ENCODE results near the gene EFCAB6.

Gene EFCAB6

DNA sequence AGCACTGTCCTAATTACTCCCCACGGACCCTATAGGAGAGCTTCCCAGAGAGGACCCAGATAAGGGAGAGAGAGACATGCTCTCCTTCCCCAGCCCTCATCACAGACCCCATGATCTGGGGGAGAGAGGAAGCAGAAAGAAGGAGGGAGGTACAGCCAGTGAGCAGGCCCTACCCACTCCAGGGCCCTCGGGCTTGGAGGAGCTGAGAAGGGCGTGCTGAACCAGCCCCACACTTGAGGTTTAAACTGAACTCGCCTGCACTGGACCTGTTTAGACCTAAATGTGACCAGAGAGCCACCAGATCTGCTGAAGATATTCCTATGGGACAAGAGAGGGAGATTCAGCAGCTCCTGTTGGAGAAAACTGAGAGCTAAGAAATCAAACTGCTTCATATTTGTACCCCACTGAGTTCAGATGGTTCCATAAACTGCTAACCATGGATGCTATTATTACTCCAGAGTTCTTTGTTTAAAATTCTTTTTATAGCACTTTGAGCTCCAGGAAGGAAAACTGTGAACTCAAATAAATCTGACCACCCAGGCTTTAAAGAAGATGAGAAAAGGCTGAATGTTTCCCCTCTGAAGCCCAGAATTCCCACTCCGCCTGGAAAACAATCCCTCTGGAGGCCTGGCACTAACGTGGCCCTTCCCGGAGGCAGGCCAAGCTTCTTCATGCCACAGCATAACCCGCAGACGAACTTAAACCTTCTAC is 67.2 kb downstream of the EFCAB6 start:
- no peak for DNase-seq

DNA sequence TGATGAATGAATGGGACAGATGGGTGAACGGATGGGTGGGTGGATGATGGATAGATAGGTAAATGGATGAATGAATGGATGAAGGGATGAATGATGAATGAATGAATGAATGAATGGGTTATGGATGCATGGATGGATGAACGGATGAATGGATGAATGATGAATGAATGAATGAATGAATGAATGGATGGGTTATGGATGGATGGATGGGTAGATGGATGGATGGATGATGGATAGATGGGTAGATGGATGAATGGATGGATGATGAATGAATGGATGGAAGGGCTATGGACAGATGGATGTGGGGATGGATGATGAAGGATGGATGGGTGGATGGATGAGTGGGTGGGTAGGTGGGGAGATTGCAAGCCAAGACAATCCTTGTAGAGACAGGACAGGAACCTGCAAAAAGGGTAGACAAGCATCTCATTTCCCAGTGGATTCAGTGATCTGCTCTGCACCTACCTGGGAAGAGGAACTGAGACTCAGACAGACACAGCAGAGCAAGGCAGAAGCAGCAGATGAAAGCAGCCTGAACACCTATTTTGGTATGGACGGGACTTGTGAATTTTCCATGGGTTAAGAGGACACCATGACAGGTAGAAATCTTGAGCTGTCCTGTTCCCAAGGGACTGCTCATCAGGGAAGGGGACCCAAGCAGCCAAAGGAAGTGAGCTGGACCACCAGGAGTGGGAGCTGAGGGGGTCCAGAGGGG is 68.0 kb downstream of the EFCAB6 start:
- DNase-seq = no peak

DNA sequence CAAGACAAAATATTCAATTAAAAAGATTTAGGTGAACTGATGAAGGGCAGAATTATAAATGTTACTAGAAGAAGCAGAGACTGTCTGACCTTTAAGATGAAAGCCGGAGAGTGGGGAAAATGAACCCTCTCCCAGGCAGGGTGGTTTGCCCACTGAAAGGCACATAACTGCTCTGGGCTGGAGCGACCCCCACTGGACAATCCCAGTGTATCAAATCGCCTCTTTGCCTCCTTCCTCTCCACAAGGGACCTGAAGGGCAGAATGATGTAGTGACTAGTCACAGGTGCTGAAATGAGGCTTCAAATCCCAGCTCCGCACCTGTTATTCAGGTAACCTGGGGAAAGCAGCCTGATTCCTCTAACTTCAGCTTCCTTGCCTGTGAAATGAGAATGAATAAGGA is 69.0 kb downstream of the EFCAB6 start:
- no peak for DNase-seq

DNA sequence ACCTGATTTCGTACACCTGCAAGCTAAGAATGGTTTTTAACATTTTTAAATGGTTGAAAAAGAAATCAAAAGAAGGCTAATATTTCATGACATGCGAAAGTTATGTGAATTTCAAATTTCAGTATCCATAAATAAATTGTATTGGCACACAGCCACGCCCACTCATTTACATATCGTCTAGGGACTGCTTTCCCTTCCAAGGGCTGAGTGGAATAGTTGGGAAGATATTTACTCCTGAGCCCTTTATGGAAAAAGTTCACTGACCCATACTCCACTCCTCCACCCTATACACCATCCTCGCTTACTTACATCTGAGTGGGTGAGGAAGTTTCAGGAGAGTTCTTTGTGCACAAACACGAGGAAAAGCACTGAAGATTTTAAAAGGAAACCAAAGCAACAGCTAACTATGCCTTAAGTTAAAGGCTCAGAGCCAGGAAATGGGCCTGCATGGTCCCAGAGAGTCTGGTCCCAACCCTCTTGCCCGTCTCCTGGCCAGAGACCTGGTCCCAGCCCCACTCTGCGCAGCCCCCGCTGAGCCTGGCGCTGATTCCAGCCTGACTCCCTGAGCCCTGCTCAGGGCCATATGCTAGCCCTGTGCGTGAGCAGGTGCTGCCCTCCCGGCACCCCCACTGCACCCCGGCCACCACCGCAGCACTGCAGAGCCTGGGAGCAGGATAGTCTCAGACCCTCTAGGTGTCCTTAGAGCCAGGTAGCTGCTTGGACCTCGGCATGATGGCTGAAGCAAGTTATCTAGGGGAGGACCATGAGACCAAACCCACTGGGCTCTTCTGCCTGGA is 69.8 kb downstream of the EFCAB6 start:
- DNase-seq = no peak

DNA sequence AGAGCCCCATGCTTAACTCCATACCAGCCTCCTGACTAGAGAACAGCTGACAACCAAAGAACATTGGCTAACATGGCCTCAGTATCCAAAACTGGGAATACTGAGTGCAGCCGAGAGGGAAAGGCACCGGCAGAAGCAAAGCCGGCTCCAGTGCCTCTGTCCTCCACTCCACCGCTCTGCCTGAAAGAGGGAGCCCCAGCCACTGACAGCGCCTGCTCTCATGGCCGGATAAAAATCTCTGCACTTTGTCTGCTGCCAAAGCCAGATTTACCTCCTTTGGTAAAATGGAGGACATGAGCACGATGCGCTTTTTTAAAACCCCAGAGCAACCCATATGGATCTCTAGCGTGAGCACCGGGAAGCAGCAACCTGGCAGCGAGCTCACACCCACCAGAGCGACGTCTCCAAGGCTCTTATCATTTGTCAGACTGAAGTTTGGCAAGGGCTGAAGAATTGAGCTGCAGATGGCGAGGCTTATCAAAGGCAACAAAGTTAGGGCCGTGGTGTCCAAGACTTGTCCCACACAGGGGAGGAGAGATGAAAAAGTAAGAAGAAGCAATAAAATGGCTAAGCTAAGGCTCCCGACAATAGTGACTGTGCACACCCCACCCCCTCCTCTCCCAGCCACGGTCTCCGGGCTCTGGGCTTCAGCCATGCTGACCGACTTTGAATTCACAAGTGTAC is 71.4 kb downstream of the EFCAB6 start:
- DNase-seq = no peak

DNA sequence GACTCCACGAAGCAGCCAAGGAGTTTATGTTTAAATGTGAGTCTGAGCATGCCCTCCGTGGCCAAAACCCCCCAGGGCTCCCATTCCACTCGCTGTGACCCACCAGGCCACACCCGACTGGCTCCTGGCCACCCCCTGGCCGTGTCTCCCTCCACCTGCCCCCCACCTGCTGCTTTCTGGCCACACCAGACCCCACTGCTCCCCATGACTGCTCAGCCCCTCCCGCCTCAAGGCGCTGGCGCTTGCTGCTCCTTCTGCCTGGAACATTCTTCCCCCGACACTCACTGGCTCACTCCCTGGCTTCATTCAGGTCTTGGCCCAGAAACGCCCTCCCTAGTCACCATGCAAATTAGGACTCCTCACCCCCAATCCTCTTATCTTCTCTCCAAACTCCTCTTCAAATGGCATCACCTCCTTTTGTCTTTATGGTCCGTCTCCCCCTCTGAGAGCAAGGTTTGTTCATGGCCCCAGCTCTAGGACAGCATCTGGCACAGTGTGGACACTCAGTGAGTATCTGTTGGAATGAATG is 72.2 kb downstream of the EFCAB6 start:
- DNase-seq = no peak

DNA sequence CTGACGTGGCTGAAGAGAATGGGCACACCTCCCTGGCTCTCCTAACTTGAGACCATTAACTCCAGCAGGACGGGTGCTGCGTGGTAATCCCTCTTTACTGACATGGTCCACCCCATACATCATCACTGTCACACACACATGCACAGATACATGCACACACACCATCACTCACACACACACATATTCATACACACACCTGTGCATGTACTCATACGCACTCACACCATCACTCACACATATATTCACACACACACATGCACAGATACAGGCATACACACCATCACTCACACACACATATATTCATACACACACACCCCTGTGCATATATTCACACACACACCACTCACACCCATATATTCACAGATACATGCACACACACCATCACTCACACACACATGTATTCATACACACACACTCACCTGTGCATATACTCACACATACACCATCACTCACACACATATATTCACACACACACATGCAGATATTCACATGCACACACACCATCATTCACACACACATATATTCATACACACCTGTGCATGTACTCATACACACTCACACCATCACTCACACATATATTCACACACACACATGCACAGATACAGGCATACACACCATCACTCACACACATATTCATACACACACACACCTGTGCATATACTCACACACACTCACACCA is 74.8 kb downstream of the EFCAB6 start:
- no peak for DNase-seq

DNA sequence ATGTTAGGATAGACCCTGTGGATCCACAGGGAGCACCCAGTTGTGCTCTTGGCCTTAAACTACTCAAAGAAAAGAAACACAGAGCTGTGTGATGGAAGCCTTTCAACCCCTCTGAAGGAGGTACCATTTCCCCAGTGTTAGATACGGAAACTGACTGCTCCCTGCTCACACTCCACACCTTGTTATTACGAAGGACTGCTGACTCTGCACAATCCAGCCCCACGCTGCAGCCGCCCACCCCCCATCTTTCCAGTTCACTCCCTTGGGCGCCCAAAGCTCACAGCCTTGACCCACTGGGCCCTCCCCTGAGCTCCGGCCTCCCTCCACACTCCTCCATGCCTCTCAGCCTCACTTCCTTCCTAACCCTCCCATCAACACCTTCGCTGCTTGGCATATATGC is 75.5 kb downstream of the EFCAB6 start:
- DNase-seq = no peak

DNA sequence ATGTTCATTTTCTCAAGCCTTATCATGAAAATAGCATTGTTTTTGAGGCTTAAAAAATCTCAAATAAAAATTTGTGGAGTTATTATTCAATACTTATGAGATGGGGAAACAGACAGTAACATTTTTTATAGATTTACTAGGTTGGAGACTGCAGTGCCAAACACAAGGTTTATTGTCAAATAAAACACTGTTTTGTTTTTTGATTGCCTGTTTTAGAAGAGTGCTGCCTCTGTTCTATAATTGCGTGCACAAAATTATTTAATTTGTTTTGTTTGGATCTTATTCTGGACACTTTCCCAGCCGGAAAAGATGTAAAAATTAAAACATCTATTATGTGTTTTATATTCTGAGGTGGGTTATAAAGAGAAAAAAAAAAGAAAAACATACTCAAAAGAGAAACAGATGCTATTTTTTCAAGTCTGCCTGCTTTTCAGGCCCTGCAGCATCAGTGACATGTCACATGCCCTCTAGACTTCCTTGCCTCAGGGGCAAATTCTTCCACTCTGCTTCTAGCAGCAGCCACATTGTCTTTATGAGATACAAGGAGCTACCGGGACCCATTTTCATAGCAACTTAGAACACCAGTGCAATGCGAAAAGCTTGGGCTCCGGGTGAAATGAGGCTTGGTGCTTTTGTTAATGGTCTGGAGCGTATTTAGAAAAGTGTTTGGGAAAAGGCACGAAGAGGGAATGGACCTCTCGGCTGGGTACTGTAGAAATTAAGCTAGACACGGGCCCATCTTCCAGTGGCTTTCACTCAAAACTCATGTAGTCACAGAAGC is 77.5 kb downstream of the EFCAB6 start:
- DNase-seq = no peak

DNA sequence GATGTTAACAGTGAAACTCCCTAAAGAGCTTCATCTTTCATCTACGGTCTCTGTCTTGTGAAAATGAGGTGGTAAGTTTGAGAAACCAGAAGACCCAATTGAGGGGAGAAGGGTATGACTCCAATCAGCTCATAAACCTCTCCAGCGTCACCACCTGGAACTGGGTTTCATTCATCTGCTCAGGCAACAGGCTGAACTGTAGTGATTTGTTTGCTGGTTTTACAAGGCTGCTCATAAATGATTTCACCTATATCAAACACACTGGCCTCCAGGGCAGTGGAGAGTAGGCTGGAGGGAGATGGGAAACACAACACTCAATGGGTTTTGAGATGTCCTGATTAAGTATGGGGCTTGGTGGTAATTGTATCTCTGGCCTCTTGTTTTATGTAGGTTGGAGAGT is 79.0 kb downstream of the EFCAB6 start:
- DNase-seq = no peak

DNA sequence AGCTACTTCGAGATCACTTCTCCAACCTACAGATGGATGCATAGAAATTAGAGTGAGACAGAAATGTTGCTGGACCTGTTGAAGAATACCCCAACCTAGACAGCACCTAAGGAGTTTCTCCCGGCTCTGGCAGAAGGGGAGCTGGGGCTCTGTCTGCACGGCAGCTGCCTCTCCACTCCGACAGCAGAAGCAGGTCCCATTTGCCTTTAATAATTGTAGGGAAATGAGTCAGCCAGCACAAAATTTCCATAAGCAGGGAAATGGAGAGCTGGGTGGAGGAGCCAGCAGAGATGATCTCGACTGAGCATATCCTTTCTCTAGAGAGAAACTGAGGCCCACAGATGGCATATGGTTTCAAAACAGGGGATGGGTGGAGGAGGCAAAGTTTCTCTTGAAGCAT is 80.1 kb downstream of the EFCAB6 start:
- DNase-seq = no peak

DNA sequence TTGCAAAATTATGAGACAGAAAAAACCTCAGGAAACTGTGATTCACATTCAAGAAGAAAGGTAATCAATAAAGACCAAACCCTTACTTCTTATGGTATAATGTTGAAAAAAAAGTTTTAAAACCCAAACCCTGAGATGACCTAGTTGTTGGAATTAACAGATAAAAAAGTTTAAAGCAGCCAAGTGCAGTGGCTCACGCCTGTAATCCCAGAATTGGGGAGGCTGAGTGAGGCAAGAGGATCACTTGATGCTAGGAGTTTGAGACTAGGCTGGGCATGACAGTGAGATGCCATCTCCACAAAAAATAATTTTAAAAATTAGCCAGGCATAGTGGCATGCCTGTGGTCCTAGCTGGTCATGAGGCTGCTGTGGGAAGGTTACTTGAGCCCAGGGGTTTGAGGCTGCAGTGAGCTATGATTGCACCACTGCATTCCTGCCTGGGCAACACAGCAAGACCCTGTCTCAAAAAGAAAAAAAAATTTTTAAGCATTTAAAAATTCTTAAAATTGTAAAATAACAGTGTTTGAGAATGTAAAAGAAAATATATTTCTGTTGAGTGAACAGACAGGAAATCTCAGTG is 85.1 kb downstream of the EFCAB6 start:
- no peak for DNase-seq

DNA sequence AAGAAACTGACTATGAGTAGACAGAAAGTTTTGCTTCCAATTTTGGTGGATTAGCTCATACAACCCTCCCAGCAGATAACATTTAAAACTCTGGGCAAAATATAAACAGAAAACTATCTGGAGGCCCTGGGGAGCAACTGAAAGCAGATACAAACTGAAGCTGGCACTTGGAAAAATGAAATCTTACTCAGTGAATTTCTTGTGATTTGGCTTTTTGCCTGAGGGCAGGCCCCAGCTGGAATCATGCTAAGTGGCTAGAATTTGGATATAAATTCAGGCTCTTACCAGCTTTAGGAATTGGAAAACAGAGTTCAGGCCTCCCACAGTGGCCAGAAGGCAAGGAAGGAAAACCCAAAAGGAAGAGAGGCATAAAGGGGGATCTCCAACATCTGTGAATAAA is 85.8 kb downstream of the EFCAB6 start:
- no peak for DNase-seq

DNA sequence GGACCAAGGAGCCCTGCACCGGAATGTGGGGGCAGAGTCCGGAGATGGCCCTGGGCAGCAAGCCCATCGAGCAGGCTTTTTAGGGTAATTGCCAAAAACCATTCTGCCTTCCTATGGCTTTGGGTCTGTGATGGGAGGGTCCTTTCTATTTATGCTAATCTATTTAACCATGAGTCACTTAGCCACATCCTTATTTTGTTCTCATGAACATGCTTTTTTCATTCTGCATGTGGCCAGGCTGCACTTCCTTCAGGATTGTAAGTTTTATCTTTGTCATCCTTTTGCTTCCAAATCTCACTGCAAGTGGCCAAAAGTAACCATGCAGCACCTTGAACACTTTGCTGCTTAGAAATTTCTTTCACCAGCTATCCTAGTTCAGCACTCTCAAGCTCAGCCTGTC is 88.3 kb downstream of the EFCAB6 start:
- no peak for DNase-seq

DNA sequence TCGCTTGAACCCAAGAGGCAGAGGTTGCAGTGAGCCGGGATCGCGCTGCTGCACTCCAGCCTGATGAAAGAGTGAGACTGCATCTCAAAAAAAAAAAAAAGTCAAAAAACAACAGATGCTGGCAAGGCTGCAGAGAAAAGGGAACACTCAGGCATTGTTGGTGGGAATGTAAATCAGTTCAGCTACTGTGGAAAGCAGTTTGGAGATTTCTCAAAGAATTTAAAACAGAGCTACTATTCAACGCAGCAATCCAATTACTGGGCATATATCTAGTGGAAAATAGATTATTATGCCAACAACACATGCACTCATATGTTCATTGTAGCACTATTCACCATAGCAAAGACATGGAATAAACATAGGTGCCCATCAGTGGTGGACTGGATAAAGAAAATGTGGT is 89.7 kb downstream of the EFCAB6 start:
- DNase-seq = no peak

DNA sequence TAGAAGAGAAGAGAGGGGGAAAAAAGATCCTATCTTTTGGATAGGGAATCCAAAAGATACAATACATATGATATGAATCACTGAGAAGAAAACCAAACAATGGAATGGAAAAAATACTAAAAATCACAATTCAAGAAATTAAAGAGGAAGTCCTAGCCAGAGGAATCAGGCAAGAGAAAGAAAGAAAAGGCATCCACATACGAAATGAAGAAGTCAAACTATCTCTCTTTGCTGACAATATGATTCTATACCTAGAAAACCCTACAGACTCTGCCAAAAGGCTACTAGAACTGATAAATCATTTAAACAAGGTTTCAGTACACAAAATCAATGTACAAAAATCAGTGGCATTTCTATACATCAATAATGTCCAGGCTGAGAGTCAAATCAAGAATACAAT is 91.4 kb downstream of the EFCAB6 start:
- no peak for DNase-seq

DNA sequence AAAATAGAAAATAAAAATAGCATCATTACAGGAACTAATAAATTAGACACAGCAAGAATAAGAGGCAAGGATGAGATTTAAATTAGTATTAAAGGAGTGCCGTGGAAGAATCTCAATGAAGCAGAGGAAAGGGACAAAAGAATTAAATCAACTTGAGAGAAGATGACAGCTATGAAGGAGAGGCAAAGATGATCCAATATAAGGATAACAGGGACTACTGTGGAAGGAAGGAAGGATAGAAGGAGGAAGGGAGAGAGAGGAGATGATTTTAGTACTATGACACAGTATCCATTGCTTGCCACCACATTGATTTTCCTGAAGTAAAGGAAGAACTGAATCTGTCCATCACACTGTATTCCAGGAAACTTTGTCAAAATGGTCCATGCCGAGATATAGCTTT is 98.0 kb downstream of the EFCAB6 start:
- no peak for DNase-seq

DNA sequence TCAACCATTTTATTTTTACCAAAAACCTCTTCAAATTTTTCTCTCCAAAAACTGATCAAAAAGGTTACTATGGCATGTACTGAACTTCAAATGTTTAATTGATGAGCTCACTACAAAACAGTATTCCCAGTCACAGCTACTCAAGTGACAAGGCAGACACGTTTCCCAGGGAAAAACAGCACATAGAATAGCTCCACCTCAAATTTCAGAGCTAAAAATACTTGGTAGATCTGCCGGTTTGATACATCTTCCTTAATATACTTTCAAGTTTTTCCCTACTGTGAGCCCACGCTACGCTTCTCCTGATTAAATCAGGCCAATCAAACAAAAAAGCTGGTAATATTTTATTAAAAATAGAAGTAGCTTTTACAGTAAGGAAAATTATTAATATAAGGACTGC is 100.4 kb downstream of the EFCAB6 start:
- DNase-seq = no peak

DNA sequence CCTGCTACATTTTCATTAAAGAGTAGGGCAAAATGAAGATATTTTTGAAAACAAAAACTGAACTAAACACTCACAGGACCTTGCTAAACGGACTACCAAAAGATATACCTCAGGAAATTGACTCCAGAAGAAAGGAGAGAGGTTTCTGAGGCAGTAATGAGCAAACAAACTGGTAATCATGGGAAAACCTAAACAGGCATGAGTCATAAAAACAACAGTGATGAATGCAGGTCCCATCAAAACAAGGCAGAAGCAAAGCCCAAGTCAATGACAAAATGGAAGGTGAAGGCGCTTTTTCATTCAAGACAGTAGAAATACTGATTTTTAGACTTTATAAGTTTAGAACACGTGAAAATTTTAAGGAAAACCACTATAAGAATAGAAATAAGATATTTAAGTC is 104.5 kb downstream of the EFCAB6 start:
- DNase-seq = no peak

DNA sequence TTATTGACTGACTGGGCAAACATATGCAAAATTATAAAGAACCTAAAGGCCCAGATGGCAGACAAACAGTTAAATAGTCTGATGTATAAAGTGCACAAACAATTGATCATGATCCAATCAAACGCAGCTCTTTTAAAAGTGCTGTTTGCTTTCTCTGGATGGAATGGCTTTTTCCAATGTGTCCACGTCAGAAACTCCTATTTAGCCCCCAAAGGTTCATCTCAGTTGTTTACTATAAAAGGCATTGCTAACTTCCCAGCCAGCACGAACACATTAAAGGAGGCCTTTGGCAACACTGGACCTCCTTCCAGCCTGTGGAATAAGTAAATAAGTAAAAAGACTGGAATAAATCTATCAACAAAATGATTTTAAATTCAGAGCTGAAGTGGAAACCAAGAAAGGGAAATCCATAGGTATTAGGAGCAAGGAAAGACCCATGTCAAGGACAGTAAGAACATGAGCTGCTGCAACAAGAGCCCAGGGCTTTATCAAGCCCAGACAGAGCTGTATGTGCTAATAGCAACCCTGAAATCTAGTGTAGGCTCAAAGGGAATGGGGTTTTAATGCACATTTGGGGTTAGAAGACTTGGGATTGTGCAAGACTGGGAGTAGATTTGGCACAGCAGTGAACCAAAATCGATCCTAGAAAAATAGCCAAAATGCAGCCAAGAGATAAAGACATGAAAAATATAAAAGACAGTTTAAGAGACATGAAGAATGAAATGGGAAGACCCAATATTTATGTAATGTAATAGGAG is 105.4 kb downstream of the EFCAB6 start:
- no peak for DNase-seq

DNA sequence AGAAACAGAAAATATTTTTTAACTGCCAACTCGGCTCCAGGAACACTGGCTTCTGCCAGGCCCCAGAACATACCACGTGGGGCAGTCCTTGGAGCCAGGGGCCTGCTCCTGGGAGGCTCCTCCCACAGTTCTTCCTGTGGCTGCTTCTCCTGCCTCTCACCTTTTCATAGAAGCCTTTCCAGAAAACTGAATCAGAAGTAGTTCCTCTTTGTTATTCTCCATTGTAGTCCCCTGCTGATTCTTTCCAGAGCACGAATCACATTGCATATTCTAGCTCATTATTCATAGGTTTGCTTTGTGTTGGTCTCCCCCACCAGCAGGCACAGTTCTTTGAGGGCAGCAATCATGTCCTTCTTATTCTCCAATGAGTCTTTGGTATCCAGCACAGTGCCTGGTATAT is 106.0 kb downstream of the EFCAB6 start:
- DNase-seq = no peak

Data from NCI-H774 (cell line).